IPS-18c (cell line): ENCODE results near the gene OAF.
"Not testable (repeated sequence)": the region's sequence is repeated elsewhere in the genome, so short reads cannot be mapped to it uniquely, and the experiment has no call there.

Experiments used
- H3K4me3 ChIP-seq: 2 replicates; pipeline ENCODE4 v1.7.0; 2013; ENCODE audit warnings: low read depth, mild to moderate bottlenecking, low read length, moderate library complexity; ENCODE audit not compliant: insufficient read depth
- H3K9me3 ChIP-seq: one replicate; pipeline ENCODE4 v1.6.1; 2013; ENCODE audit warnings: mild to moderate bottlenecking, low read length, moderate library complexity; ENCODE audit not compliant: control insufficient read depth, insufficient read depth

The OAF gene

GRCh38 chr11:120210626-120211521 is at the start of gene OAF:
TSS of gene OAF (plus strand) at chr11:120211032. CDS start at chr11:120211280, 248 bp downstream.
- Histone ChIP-seq H3K4me3 (peak within 1 kb of the TSS; percentile 48), H3K9me3 (no peaks in the 10 kb centered on the region)

DNA sequence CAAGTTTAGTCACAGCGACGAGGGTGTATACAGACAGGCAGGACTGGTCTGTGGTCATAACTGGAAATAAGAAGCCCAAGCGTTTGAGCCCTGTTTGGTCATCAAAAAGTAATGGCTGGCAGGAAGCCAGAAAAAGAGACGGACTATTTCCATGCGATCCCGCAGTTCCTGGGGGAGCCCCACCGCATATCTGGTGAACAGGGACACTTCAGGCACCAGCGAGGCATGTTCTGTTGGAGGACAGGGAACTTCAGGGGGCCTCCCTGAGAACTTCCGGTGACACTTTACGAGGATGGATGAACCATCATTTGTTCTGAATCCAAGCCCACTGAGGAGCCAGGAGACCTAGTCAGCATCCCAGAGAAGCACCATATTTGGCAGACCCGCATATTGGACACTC is 43.2 kb upstream of the OAF start:
- no peak overlapping the region for H3K4me3 ChIP-seq
- H3K9me3 ChIP-seq = no peaks in the 10 kb centered on the region

DNA sequence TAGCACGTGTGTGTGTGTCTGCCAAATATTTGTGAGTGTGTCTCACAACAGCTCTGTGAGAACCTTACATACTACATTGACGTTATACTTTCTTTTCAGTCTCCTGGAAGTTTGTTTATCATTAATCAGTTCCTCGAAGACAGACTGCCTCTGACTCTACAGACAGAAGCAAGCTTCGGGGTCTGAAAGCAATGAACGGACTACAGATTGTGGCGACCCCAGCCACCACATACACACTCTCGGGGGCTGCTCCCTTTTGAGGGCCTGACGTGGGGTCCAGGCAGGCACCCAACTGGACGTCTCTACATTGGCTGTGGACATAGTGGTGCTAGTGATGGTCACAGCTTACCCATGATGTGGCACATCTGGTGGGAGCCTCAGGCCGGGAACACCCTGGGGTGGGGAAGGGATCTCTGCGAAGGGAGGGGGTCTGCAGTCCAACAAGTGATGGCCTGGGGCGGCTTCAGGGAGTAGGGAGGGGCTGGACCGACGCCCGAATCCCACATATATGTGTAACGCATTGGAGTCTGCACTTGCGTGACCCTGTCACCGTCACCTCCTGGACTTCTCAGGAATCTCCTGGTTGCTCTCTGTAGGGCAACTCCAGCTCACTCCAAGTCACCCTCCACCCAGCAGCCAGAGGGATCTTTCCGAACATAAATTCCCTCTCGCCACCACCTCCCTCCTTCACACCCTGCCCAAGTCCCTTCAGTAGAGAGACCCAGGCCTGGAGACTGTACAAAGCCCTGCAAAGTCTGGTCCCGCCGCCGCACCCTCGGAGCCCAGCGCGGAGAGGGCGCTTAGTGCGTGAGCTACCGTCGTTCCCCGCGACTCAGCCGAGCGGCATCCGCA is 42.5 kb upstream of the OAF start:
- no peaks in the 10 kb centered on the region for H3K9me3 ChIP-seq
- H3K4me3 ChIP-seq = peak overlapping the region; percentile 70

GRCh38 chr11:120168960-120169681 is 41.7 kb upstream of the OAF start:
- Histone ChIP-seq H3K4me3 (peak overlapping the region; percentile 70), H3K9me3 (no peaks in the 10 kb centered on the region)

DNA sequence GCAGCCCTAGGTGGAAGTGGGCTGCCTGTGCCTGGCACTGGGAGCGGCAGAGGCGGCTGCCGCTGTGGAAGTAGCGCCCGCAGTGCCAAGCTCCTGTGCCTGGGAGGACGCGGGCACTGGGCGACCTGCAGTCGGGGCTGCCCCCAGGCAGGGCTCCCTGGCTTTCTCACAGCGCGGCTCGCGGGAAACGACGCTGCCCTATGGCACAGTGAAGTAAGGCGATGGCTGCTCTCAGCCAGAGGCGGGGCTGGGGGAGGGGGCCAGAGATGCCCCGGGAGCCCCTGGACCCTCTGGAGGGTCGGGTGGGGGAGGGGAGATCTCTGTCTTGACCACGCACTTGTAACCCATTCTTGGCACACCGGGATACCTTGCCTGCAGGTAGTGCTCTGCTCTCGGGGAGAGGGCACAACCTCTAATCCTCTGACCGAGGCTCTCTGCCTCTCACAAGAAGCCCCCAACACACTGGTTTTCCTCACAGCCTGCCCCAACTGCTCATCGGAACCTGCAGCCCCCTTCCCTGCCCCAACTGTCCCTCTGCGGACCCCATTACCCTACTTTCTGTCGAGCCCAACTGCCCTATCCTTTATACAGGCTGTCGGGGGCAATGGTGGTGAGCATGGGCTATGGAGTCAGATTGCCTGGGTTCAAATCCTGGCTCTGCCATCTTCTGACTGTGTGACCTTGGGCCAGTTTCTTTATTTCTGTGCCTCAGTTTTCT is 40.7 kb upstream of the OAF start:
- no peaks in the 10 kb centered on the region for H3K9me3 ChIP-seq
- no peak overlapping the region for H3K4me3 ChIP-seq

GRCh38 chr11:120170741-120171261 is 40.0 kb upstream of the OAF start:
- Histone ChIP-seq H3K4me3 (no peak overlapping the region), H3K9me3 (no peaks in the 10 kb centered on the region)

GRCh38 chr11:120172054-120172911 is 38.5 kb upstream of the OAF start:
- Histone ChIP-seq H3K4me3 (no peak overlapping the region), H3K9me3 (no peaks in the 10 kb centered on the region)

DNA sequence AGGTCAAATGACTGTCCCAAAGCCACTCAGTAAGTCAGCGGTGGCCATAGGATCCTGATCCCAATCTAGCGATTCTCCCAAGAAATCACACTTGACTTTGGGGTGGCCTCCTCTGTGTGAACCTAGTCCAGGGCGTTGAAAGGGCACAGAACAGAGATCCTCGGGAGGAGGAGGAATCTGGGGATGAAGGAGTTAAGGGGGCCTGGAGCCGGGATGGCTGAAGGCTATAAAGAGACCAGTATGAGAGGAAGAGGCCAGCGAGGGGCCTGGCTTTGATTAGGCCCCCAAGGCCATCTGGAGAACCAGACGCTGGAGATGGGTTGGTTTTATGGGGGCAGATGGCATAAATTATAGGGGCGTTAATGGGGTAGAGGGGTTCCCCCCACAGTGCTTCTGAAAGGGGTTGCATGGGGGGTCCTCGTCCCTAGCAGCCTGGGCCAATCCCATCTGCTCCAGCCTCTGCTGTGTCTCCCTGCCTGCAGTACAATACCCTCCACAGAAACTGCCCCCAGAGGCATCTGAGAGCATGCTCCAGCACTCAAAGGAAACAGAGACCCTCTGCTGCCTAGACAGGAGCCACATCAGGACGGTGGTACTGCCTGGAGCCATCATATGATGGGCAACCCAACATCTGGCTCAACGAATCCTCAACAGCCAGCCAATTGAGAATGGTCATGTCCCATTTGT is 37.7 kb upstream of the OAF start:
- Histone ChIP-seq H3K9me3 (no peaks in the 10 kb centered on the region), H3K4me3 (no peak overlapping the region)

DNA sequence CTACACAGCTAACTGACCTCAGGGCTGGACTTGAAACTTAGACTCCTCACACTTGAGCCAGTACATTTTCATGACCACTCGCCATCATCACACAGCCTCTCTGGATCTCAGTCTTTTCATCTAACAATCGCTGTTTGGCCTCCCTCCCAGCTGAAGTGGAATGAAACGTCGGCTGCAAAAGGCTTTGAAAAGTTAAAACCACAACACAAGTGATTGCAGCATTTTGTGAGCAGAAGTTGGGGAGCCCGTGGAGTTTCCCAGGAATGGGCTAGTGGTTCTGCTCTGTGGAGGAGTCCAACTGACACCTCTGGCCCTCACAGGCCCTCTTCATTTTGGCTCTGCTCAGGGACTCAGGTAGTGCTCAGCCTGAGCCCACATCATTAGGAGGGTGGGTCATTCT is 37.0 kb upstream of the OAF start:
- no peaks in the 10 kb centered on the region for H3K9me3 ChIP-seq
- no peak overlapping the region for H3K4me3 ChIP-seq

- no peak overlapping the region for H3K4me3 ChIP-seq
- H3K9me3 ChIP-seq = no peaks in the 10 kb centered on the region
Observed at GRCh38 chr11:120174866-120175265, 36.0 kb upstream of the OAF start.

GRCh38 chr11:120178561-120179056 is 32.2 kb upstream of the OAF start:
- Histone ChIP-seq H3K4me3 (no peak overlapping the region), H3K9me3 (no peaks in the 10 kb centered on the region)

DNA sequence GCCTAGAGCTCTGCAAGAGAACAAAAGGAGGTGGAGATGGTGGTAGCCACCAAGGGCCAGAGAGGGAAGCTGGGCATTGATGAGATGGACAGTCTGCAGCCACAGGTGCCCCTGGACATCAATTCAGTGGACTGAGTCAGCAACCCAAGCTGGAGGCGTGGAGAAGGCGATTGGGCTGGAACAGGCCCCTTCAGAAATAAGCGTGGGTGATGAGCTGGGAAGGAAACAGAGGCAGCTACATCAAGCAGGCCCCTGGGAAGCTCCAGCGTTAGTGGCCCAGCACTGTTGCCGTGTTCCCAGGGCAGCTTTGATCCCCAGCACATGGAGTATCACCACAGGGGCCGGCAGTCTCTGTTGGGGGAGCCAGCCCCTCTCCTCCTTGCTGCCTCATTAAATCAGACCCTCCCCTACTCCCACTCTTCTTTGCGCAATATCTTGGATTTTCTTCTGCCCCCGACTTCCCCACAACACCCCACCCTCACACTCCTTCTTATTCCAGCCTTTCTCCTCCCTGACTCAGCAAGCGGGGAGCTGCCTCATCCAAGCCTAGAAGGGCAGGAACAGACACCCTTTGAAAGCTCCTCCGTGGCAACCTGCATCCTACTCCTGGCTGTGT is 31.7 kb upstream of the OAF start:
- no peaks in the 10 kb centered on the region for H3K9me3 ChIP-seq
- H3K4me3 ChIP-seq = no peak overlapping the region

GRCh38 chr11:120180063-120180462 is 30.8 kb upstream of the OAF start:
- H3K9me3 ChIP-seq = not testable (repeated sequence)

GRCh38 chr11:120180551-120181232 is 30.1 kb upstream of the OAF start:
- no peaks in the 10 kb centered on the region for H3K9me3 ChIP-seq
- H3K4me3 ChIP-seq = no peak overlapping the region

More at GRCh38 chr11:120180063-120180462, 30.8 kb upstream of the OAF start:
- H3K4me3 ChIP-seq = not testable (repeated sequence)
